ENCODE data around the gene FRRS1. TPM values are rescaled to one million over a fixed set of nuclear protein-coding genes. Genes with fewer than 3 reads are reported as not detected.

The FRRS1 gene
- polyA plus RNA-seq, 1 donor = 10.7 TPM

DNA sequence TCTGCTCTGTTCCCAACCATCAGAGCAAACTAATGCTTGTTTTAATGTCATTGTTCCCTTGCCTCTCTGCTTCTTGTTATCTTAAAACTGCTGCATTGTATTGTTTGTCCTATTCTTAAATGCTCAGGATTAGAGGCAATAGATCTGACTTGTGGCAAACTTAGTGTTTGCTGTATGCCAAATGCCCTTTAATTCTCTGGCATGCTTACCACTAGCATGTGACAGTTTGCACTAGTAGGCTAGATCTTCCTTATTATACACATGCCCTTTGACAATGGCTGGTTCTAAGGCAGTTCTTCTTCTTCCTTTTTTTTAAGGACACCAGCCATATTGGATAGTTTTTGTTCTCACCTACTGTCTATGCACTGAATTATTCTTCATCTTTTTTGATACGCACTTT, 90.4 kb downstream of the FRRS1 start:
- no peak for DNase-seq

DNA sequence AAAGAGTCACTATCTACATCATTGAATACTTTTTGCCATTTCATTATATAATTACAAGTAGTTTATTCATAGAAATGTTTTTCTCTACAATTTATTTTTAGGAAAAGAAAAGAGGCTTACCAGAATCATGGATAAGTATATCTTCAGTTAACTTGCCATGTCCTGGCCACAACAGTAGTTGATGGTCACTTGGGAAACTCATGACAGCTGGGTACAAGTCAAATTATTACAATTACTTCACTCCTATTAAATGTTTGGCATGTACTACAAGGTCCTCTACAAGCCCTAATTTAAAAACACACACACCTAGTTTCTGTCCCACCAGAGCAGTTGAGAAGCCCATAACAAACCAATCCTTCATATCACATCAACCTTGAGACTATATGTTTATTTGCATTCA, 91.1 kb downstream of the FRRS1 start:
- no peak for DNase-seq

DNA sequence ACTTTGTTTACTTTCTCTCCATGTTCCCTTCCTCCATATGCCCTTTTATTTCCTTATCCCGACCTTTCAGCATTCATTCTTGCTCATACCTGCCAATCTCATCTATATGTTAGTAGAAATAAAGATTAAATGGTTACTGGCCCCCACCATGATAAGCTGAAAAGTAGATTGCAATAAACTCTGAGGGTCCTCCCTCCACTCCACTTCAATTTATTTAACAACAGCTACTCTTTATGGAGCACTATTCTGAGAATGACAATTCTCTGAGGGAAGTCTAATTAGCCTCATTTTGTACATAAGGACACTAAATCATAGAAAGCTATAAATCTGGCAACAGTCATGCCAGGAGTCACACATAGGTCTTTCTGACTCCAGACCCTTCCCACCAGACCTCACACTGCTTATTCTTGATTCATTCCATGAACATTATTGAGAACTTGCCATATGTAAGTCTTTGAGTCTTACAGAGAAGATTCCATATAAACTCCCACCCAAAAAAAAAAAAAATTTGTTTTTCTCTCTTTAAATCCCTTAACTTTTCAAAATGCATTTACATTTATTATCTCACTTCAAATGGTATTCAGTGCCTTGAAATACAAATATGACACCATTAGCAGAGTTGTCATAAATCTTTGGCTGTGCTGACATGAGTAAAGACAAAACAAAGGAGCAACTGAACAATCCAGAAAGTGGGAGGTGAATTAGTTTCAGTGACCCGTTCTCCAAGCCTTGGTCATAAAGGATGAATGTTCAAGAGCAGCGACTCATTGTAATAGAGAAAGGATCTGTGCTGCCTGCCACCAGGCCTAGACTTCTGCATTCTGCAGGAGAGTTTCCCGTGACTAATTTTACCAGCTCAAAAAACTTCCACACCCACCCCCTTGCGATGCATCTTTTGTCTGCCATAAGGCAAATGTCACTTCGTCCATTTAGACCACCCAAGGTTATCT, 92.0 kb downstream of the FRRS1 start:
- DNase-seq = no peak

DNA sequence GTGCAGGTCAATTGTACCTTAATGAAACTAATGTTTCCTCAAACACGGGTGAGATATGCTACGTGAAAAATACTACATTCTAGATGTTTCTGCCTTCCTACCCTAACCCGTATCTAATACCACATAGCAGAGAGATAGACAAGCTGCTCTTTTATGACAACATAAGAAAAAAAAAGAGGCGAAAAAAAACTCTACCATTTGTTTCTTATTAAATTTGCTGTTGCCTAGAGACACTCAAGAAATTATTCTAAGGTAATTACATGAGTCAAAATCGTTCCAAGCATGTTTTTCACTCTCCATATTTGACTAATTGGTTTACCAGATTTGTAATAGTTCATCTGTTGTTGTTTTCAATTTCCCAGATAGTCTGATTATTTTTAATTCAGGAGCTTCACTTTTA, 93.1 kb downstream of the FRRS1 start:
- DNase-seq = no peak

DNA sequence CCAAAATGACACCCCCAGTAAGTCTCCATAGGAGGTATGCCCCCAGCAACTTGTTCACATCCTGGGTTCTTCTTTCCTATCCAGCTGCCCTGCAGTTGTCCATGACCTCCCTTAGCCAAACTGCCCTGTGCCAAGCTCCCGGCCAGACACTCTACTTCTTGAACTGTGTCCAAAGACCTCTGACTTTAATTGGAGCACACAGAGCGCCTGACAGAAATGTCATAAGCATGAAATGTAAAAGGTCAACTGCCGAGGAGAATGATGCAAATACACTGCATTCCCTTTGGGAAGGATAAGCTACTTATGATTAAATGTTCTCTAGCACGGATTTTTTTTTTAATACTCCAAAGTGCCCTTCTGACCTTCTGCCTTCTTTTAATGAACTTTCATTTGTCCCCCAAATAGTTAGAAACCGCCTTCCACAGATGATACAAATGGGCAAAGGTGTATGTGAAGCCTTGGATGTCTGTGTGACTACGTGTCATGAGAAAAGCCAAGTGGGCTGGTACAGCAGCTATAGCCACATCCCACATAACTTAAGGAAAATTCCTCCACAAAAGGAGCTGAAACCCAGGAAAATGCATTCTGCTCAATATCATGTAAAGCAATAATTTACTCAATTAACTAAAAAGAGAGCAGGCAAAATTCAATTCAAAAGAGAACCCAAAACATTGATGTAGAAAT, 93.8 kb downstream of the FRRS1 start:
- DNase-seq = no peak

DNA sequence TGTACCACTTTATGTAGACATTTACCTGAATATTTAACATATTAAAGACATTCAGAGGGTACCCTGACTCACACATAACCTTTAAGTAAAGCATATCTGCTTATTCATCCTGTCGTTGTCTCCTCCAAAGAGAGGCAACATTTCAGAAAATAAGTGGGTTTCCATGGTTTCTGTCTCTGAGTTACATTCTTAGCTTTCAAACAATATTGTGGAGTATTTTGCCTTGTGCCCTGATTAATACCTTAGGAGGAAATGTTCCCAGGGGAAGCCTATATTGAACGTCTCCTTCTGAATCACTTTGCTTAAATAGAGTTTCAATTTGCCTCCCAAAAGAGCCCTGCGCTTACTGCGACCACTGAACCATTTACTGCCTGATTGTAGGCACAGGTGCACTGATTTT, 94.4 kb downstream of the FRRS1 start:
- no peak for DNase-seq

DNA sequence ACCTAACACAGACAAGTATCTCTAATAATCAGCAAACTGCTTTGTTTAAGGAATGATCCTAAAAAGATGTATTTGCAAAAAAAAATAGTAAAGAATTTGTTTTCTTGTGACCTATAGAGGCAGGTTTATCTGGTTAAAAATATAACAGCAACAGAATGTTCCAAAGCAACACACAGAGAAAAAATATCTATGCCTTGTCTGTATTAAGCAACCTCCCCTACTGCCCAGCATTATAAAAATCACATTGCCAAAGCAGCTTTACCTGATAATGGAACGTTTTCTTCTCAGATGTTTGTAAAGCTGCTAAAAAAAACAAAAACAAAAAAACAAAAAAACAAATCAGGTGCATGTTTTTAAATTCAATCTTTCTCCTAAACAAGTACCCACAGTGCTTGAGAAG, 95.9 kb downstream of the FRRS1 start:
- no peak for DNase-seq

DNA sequence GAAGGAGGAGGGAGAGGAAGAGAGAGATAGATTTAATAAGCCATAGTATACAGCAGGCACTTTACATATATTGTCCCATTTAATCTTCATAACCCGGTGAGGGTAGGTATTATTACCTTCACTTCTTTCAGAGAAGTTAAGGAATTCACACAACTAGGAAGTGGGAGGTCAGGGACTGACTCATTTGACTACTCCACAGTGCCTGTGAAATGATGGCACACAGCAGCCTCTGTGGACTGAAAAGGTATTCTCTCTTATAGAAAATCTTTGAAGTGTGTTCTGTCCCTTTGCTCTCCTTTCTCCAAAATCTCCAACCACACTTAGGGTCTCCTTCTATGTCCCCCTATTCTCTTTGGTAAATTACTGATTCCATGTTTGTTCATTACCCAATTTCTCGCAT, 96.6 kb downstream of the FRRS1 start:
- no peak for DNase-seq

DNA sequence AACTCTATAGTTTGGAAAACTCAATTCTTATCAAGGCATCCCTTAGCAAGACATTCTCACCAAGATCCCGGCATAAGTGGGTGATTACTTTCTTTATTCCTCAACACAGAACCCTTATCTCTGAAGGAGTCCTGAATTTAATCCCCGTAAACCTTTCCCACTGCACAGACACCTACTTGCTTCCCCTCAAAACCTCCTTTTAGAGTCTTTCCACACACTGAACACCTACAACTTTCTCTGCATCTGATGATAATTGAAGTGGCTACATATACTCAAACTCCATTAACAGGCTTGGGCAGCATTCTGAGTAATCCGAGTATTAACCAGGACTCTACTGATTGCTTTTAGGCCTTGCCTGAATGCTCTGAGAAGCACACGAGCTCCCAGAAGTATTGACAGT, 97.1 kb downstream of the FRRS1 start:
- DNase-seq = no peak

DNA sequence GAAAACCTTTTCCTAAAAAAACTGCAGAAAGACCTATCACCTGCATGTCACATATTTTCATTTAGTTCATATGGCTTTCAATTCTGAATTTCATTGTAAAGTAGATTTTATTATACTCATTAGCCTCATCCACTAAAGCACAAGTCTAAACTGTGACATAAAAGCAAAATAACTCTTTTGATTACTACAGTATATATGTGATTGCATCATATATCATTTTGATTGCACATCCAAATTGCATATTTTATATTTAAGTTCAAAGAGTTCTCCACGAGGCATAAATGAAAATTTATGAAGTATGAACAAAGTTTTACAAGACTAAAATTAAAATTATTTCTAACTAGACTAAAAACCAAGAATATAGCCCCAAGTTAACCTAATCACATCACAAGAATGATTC, 101.2 kb downstream of the FRRS1 start:
- no peak for DNase-seq

DNA sequence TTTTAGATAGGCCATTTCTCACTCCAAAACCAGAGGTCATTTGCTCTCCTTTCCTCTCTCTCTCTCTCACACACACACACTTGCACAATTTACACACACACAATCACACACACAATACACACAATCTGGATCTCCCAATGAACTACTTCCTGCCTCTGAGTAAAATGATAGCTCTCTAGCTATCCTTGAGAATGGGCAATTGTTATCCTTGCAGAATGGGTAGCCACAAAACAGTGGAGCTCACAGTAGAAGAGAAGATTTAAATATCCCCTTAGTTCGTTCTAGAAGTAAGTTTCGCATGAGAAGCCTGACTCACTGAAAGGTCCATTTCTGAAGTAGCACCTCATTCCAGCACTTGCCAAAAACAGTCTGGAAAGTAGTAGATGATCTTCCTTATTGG, 102.9 kb downstream of the FRRS1 start:
- DNase-seq = no peak

DNA sequence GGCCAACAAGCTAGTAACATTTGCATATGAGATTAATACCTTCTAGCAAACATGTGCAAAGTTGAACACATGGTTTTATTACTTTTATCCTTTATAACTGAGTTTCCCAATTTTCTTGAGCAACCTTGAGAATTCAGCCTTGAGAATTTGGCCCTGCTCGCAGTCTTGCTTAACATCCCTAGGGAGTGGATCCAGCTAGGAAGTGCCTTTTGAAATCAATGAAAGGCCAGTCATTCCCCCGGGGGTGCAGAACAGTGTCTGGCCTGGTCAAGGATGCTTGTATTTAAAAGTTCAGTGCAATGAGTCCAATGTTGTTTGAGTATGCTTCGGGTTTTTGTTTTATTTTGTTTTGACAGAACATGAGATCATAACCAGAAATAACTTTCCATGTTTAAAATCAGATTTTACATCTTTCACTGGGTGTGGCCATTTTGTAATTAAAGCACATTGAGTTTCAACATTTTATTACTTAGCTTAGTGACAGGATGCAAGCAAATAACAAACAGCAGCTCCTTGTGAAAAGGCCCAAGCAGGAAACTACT, 103.8 kb downstream of the FRRS1 start:
- no peak for DNase-seq

DNA sequence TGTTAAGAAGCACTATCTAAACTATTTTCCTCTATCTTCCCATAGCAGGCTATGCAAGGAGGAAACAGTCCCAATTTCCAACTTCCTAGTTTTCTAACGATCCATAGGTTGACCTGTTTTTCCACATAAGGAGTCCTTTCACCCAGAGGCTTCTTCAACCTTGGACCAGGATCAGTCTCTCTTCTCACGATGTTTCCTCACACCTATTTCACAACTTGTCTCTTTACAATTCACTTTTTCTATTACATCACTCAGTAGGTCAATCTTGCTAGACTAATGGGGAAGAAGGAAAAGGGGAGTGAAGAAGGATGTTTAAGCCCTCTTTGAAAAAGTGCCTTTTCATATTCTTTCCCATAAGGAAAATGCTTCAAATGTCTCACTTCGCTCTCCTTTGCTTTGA, 104.7 kb downstream of the FRRS1 start:
- no peak for DNase-seq

DNA sequence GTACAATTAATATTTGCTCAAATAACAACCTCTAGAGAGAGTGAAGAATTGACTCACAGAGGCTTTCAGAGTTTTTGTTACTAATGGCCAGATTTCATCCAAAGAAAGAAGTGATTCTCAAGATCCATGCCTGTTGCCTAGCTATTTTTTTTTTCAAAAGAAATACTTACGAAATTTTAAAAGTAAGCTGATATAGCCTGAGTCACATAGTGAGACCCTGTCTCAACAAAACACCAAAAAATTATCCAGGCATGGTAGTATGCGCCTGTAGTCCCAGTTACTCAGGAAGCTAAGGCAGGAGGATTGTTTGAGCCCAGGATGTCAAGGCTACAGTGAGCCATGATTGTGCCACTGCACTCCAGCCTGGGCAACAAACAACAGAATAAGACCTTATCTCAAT, 105.9 kb downstream of the FRRS1 start:
- DNase-seq = no peak

DNA sequence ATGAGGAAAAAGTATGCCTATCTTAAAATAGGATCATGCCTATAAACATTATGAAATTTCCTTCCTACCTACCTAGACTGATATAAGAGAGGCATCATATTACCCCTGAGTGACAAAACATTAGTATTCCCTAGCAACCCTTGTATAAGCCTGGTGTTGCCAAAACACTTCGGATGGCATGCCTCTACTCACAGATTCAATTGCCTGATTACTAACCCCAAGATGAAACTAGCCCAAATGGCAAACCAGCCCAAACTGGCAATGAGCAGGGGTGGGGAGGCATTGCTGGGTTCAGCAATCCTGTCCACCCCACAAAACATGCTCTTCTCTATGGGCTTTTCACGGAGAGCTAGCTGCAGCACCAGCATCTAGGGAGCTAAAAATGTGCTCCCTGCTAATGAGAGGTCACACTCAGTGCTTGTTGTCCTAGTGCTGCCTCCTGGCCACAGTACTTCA, 106.7 kb downstream of the FRRS1 start:
- no peak for DNase-seq

Other genes with a start within 250 kb of the FRRS1 start
- gene PALMD, start 120.5 kb downstream of the FRRS1 start, polyA plus RNA-seq (ENCODE audit: insufficient read length) = 2.6 TPM
- 34.3 TPM for gene AGL, start 83.7 kb upstream of the FRRS1 start, polyA plus RNA-seq (ENCODE audit: insufficient read length)
- gene SLC35A3, start 203.4 kb upstream of the FRRS1 start, polyA plus RNA-seq (ENCODE audit: insufficient read length) = 41.7 TPM

All from left kidney (tissue), 2 donors.